GM23338 (cell line): ENCODE measurements around the gene PTPRQ. TPM values are rescaled to one million over a fixed set of nuclear protein-coding genes. Genes with fewer than 3 reads are reported as not detected.
A peak's percentile ranks its signal among the peaks of the same experiment; 100 is the strongest.

Experiments used
- ATAC-seq: fragments of 200-7000 bp; cut with Tn5 transposase; 3 replicates; pipeline ENCODE4 v1.9.1; 2020
- DNase-seq: peaks from one replicate; pipeline ENCODE4 v3.0.0-alpha.2; 2015; ENCODE audit warnings: low spot score
- H2AFZ ChIP-seq: fragments of 200-600 bp; sonication (generic); 2 replicates; pipeline ENCODE4 v1.8.0; 2016; ENCODE audit warnings: antibody characterized with exemption, mild to moderate bottlenecking, moderate library complexity
- H3F3A ChIP-seq: fragments of 200-600 bp; sonication (generic); replicated peaks from 2 replicates; pipeline ENCODE4 v1.8.0; 2017; ENCODE audit warnings: antibody characterized with exemption, mixed run types, low read depth
- H3K27ac ChIP-seq: fragments of 200-600 bp; sonication (generic); 2 replicates; pipeline ENCODE4 v1.6.1; 2016; ENCODE audit warnings: low read depth
- H3K27me3 ChIP-seq: fragments of 200-600 bp; sonication (generic); 2 replicates; pipeline ENCODE4 v1.8.0; 2016; ENCODE audit warnings: mild to moderate bottlenecking, mixed run types, moderate library complexity; ENCODE audit not compliant: insufficient read depth
- H3K36me3 ChIP-seq: fragments of 200-600 bp; sonication (generic); 2 replicates; pipeline ENCODE4 v1.8.0; 2016; ENCODE audit warnings: mild to moderate bottlenecking; ENCODE audit not compliant: insufficient read depth
- H3K4me1 ChIP-seq: fragments of 200-600 bp; sonication (generic); 2 replicates; pipeline ENCODE4 v1.8.0; 2016; ENCODE audit warnings: mild to moderate bottlenecking, moderate library complexity; ENCODE audit not compliant: insufficient read depth
- H3K4me2 ChIP-seq: fragments of 200-600 bp; sonication (generic); 2 replicates; pipeline ENCODE4 v1.7.1; 2017; ENCODE audit warnings: mixed run types
- H3K4me3 ChIP-seq: fragments of 200-600 bp; sonication (generic); 2 replicates; pipeline ENCODE4 v1.6.1; 2016; ENCODE audit warnings: mixed run types
- H3K79me2 ChIP-seq: fragments of 200-600 bp; sonication (generic); replicated peaks from 2 replicates; pipeline ENCODE4 v1.8.0; 2017; ENCODE audit warnings: mild to moderate bottlenecking; ENCODE audit not compliant: insufficient read depth
- H3K9me2 ChIP-seq: fragments of 200-600 bp; sonication (generic); 2 replicates; pipeline ENCODE4 v1.8.0; 2017; ENCODE audit not compliant: insufficient read depth
- H4K20me1 ChIP-seq: fragments of 200-600 bp; sonication (generic); replicated peaks from 2 replicates; pipeline ENCODE4 v1.8.0; 2017; ENCODE audit warnings: mild to moderate bottlenecking; ENCODE audit not compliant: insufficient read depth
- H3K27ac Mint-ChIP-seq: 2 replicates; pipeline ENCODE4 v1.8.0; 2020; ENCODE audit warnings: inconsistent platforms, mild to moderate bottlenecking, moderate library complexity, mixed read lengths
- H3K27me3 Mint-ChIP-seq: 3 replicates; pipeline ENCODE4 v1.8.0; 2022; ENCODE audit warnings: low read depth, mild to moderate bottlenecking, moderate library complexity, mixed read lengths, inconsistent platforms; ENCODE audit not compliant: insufficient read depth, poor library complexity
- H3K36me3 Mint-ChIP-seq: 3 replicates; pipeline ENCODE4 v1.8.0; 2021; ENCODE audit warnings: low read depth, mild to moderate bottlenecking, inconsistent platforms, moderate library complexity, mixed read lengths
- H3K4me1 Mint-ChIP-seq: 3 replicates; pipeline ENCODE4 v1.8.0; 2020; ENCODE audit warnings: mild to moderate bottlenecking, inconsistent platforms, mixed read lengths
- H3K4me3 Mint-ChIP-seq: 3 replicates; pipeline ENCODE4 v1.8.0; 2021; ENCODE audit warnings: moderate library complexity, mild to moderate bottlenecking, inconsistent platforms, mixed read lengths
- H3K9me3 Mint-ChIP-seq: 3 replicates; pipeline ENCODE4 v1.8.0; 2020; ENCODE audit warnings: moderate library complexity, mild to moderate bottlenecking, inconsistent platforms, mixed read lengths
- CREB1 ChIP-seq: fragments of 250-450 bp; sonication (Bioruptor Pico); IDR thresholded peaks from 2 replicates; pipeline ENCODE4 v1.5.0; 2020; ENCODE audit warnings: low read depth, mild to moderate bottlenecking, moderate library complexity
- CTCF ChIP-seq, 2 experiments: fragments of 200-600 bp in 1 of 2; sonication (generic) in 1 of 2; conservative IDR thresholded peaks; 2 replicates each; pipeline versions ENCODE4 v1.5.1 to v1.6.1; 2016 to 2017; ENCODE audit warnings: antibody characterized with exemption in 2 of 2, low read depth in 2 of 2, mild to moderate bottlenecking in 2 of 2, moderate library complexity in 1 of 2
- EZH2 ChIP-seq: fragments of 200-600 bp; sonication (generic); IDR thresholded peaks from one replicate; pipeline ENCODE4 v1.8.0; 2017; ENCODE audit warnings: antibody characterized with exemption, mild to moderate bottlenecking, low read depth; ENCODE audit not compliant: unreplicated experiment
- EZH2phosphoT487 ChIP-seq: fragments of 200-600 bp; sonication (generic); IDR thresholded peaks from one replicate; pipeline ENCODE4 v1.8.1; 2018; ENCODE audit warnings: antibody characterized with exemption; ENCODE audit not compliant: unreplicated experiment
- JUNB ChIP-seq: IDR thresholded peaks from one replicate; pipeline ENCODE4 v1.6.1; 2016; ENCODE audit warnings: antibody characterized with exemption; ENCODE audit not compliant: unreplicated experiment
- NANOG ChIP-seq: IDR thresholded peaks from 2 replicates; pipeline ENCODE4 v1.6.1; 2016; ENCODE audit warnings: antibody characterized with exemption, borderline replicate concordance
- POLR2AphosphoS5 ChIP-seq: IDR thresholded peaks from 2 replicates; pipeline ENCODE4 v1.6.1; 2016; ENCODE audit warnings: antibody characterized with exemption, low read depth
- ZNF114 ChIP-seq: fragments of 250-450 bp; sonication (Bioruptor Pico); IDR thresholded peaks from 2 replicates; pipeline ENCODE4 v1.5.0; 2020; ENCODE audit warnings: mild to moderate bottlenecking, moderate library complexity
- ZNF331 ChIP-seq: fragments of 250-450 bp; sonication (Bioruptor Pico); IDR thresholded peaks from 2 replicates; pipeline ENCODE4 v1.5.0; 2020; ENCODE audit warnings: low read depth, mild to moderate bottlenecking, moderate library complexity
- polyA plus RNA-seq: library from polyadenylated mRNA; unstranded; fragments of >200 nt; fragmentation: Nextera tagmentation; extraction: Ambion mirVana; gene quantifications from 2 replicates; pipeline ENCODE4 v1.2.1, GENCODE V29; 2016
- total RNA-seq: library from RNA; depleted of rRNA; stranded (reverse); fragments of >200 nt; shearing (Covaris generic); gene quantifications from 2 replicates; pipeline ENCODE4 v1.2.3, GENCODE V29; 2014
- TF ChIP-seq, protein P1 (sequence below): fragments of 250-450 bp; sonication (Bioruptor Pico); IDR thresholded peaks from 2 replicates; pipeline ENCODE4 v1.5.0; 2020; ENCODE audit warnings: mild to moderate bottlenecking, moderate library complexity
- TF ChIP-seq, protein P2 (sequence below): IDR thresholded peaks from 2 replicates; pipeline ENCODE4 v1.6.1; 2016; ENCODE audit warnings: antibody characterized with exemption

PTPRQ gene
- total and polyA plus RNA-seq, 2 experiments from 2014 or later, result not detected

DNA sequence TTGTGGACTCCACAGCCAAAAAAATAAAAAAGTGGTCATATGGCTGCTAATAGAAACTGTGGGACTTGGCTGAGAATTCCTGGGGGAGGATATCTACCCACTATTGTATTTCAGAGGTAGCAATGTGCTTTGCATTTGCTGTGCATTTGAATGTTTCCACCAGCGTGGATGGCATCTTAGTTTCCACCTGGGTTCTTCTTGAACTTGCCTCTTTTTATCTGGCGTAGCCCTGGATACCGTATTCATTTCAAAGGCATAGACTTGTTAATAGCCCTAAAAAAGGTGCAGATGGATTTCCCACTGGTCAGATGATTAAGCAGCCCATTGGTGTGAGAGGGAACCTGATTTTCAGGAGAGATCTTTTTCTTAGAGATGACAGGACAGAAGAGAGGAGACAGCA lies 270.8 kb downstream of the PTPRQ start:
- Mint-ChIP-seq H3K27me3 (peaks cover 52% of the 10 kb centered on the region), H3K36me3 (no peaks in the 10 kb centered on the region), H3K27ac (no peak overlapping the region), H3K4me1 (peaks cover 52% of the 10 kb centered on the region), H3K9me3 (no peaks in the 10 kb centered on the region), H3K4me3 (peak overlapping the region; percentile 74)
- Histone ChIP-seq H4K20me1 (no peaks in the 10 kb centered on the region), H3K4me1 (peaks cover 62% of the 10 kb centered on the region), H3K27me3 (peaks cover 88% of the 10 kb centered on the region), H3K9me2 (no peaks in the 10 kb centered on the region), H3K4me2 (peak overlapping the region; percentile 78), H2AFZ (no peak overlapping the region), H3K27ac (no peak overlapping the region), H3K36me3 (no peaks in the 10 kb centered on the region), H3K4me3 (peak overlapping the region; percentile 50), H3K79me2 (no peaks in the 10 kb centered on the region), H3F3A (peaks cover 4% of the 10 kb centered on the region; the same call in 1 of the 2 replicates)
- DNase-seq (peak; percentile 16), ATAC-seq (peak; percentile 12)
- TF ChIP-seq CTCF (conservative IDR thresholded peaks at IDR 0.05; ENCODE audit: low read depth in 2 of 2) (no peak), EZH2 (no peak), ZNF331 (no peak), EZH2phosphoT487 (no peak), POLR2AphosphoS5 (no peak)

DNA sequence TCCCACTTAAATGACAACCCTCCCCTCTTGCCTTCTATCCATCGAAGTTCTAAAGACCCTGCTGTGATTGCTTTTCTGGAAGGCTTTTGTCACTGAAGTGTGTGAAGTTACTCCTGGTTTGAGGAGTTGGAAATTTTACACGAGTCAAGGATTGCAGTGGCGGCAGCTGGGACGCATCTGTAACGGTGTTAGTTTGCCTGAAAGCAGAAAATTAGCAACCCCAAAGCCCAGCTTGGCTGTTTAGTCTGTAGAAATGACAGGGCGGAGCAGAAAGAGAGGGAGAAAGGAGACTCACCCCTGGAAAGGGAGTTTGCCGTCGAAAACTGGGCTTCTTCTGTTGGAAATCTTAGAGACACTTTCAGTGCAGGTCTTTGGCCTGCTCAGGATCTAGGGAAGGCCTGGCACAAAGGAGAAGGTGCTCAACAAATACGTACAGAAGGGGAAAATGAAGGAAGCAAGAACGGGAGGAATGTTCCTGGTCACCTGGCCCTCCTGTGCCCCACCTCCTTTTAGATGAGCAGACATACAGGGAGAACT lies 271.7 kb downstream of the PTPRQ start:
- Histone ChIP-seq H3K36me3 (no peaks in the 10 kb centered on the region), H3K9me2 (no peaks in the 10 kb centered on the region), H3K4me2 (peak overlapping the region; percentile 78), H2AFZ (no peak overlapping the region), H3K79me2 (no peaks in the 10 kb centered on the region), H4K20me1 (no peaks in the 10 kb centered on the region), H3F3A (peaks cover 4% of the 10 kb centered on the region; the same call in 1 of the 2 replicates), H3K27ac (no peak overlapping the region), H3K4me1 (peaks cover 56% of the 10 kb centered on the region), H3K4me3 (peak overlapping the region; percentile 31; the same call in 1 of the 2 replicates), H3K27me3 (peaks cover 79% of the 10 kb centered on the region)
- Mint-ChIP-seq H3K4me1 (peaks cover 42% of the 10 kb centered on the region), H3K9me3 (no peaks in the 10 kb centered on the region), H3K36me3 (no peaks in the 10 kb centered on the region), H3K27ac (no peak overlapping the region), H3K4me3 (peak overlapping the region; percentile 36; the same call in 2 of the 3 replicates), H3K27me3 (peaks cover 43% of the 10 kb centered on the region)
- DNase-seq (peak; percentile 8), ATAC-seq (peak; percentile 28)
- TF ChIP-seq NANOG (no peak), ZNF114 (CRISPR knock-in tag) (no peak), CREB1 (no peak), EZH2 (no peak), JUNB (no peak), ZNF331 (no peak)
- TF ChIP-seq, protein P1, sequence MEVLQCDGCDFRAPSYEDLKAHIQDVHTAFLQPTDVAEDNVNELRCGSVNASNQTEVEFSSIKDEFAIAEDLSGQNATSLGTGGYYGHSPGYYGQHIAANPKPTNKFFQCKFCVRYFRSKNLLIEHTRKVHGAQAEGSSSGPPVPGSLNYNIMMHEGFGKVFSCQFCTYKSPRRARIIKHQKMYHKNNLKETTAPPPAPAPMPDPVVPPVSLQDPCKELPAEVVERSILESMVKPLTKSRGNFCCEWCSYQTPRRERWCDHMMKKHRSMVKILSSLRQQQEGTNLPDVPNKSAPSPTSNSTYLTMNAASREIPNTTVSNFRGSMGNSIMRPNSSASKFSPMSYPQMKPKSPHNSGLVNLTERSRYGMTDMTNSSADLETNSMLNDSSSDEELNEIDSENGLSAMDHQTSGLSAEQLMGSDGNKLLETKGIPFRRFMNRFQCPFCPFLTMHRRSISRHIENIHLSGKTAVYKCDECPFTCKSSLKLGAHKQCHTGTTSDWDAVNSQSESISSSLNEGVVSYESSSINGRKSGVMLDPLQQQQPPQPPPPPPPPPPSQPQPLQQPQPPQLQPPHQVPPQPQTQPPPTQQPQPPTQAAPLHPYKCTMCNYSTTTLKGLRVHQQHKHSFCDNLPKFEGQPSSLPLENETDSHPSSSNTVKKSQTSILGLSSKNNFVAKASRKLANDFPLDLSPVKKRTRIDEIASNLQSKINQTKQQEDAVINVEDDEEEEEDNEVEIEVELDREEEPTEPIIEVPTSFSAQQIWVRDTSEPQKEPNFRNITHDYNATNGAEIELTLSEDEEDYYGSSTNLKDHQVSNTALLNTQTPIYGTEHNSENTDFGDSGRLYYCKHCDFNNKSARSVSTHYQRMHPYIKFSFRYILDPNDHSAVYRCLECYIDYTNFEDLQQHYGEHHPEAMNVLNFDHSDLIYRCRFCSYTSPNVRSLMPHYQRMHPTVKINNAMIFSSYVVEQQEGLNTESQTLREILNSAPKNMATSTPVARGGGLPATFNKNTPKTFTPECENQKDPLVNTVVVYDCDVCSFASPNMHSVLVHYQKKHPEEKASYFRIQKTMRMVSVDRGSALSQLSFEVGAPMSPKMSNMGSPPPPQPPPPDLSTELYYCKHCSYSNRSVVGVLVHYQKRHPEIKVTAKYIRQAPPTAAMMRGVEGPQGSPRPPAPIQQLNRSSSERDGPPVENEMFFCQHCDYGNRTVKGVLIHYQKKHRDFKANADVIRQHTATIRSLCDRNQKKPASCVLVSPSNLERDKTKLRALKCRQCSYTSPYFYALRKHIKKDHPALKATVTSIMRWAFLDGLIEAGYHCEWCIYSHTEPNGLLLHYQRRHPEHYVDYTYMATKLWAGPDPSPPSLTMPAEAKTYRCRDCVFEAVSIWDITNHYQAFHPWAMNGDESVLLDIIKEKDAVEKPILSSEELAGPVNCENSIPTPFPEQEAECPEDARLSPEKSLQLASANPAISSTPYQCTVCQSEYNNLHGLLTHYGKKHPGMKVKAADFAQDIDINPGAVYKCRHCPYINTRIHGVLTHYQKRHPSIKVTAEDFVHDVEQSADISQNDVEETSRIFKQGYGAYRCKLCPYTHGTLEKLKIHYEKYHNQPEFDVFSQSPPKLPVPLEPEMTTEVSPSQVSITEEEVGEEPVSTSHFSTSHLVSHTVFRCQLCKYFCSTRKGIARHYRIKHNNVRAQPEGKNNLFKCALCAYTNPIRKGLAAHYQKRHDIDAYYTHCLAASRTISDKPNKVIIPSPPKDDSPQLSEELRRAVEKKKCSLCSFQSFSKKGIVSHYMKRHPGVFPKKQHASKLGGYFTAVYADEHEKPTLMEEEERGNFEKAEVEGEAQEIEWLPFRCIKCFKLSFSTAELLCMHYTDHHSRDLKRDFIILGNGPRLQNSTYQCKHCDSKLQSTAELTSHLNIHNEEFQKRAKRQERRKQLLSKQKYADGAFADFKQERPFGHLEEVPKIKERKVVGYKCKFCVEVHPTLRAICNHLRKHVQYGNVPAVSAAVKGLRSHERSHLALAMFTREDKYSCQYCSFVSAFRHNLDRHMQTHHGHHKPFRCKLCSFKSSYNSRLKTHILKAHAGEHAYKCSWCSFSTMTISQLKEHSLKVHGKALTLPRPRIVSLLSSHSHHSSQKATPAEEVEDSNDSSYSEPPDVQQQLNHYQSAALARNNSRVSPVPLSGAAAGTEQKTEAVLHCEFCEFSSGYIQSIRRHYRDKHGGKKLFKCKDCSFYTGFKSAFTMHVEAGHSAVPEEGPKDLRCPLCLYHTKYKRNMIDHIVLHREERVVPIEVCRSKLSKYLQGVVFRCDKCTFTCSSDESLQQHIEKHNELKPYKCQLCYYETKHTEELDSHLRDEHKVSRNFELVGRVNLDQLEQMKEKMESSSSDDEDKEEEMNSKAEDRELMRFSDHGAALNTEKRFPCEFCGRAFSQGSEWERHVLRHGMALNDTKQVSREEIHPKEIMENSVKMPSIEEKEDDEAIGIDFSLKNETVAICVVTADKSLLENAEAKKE, result no peak
- TF ChIP-seq, protein P2, sequence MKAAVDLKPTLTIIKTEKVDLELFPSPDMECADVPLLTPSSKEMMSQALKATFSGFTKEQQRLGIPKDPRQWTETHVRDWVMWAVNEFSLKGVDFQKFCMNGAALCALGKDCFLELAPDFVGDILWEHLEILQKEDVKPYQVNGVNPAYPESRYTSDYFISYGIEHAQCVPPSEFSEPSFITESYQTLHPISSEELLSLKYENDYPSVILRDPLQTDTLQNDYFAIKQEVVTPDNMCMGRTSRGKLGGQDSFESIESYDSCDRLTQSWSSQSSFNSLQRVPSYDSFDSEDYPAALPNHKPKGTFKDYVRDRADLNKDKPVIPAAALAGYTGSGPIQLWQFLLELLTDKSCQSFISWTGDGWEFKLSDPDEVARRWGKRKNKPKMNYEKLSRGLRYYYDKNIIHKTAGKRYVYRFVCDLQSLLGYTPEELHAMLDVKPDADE, result no peak
